H1 (cell line): ENCODE data around the gene MEGF11. TPM values are rescaled to one million over a fixed set of nuclear protein-coding genes. Genes with fewer than 3 reads are reported as not detected.

Source experiments
- CTCF ChIA-PET: fragments of 300-600 bp; sonication (Branson Sonifier 250); formaldehyde crosslinking; loops from one replicate; lab custom pipeline; 2021; ENCODE audit not compliant: partially characterized antibody; lab: Charles Lee
- POLR2A ChIA-PET: fragments of 300-600 bp; sonication (Branson Sonifier 250); formaldehyde crosslinking; loops from one replicate; lab custom pipeline; 2021; ENCODE audit warnings: inconsistent platforms; ENCODE audit not compliant: partially characterized antibody; lab: Charles Lee
- DNase-seq, 2 experiments: peaks; one replicate each; pipeline versions ENCODE4 v3.0.0 to v3.0.0-alpha.2; 2010 to 2022; ENCODE audit warnings: low spot score in 2 of 2, low read depth in 1 of 2, mixed read lengths in 1 of 2
- FAIRE-seq: peaks from 2 replicates; lab custom pipeline; 2011; peaks lifted over from hg19 to GRCh38; lab: Jason Lieb, UNC
- H2AFZ ChIP-seq: 2 replicates; pipeline ENCODE4 v1.8.1; 2012; ENCODE audit warnings: low read length, inconsistent platforms
- H2AK5ac ChIP-seq: 2 replicates; pipeline ENCODE4 v1.6.1; 2013; ENCODE audit warnings: low read depth, low read length
- H2BK120ac ChIP-seq: replicated peaks from 2 replicates; pipeline ENCODE3; 2013; ENCODE audit warnings: low read depth, low read length, inconsistent platforms
- H2BK12ac ChIP-seq: 2 replicates; pipeline ENCODE4 v1.6.1; 2013; ENCODE audit warnings: low read depth, low read length
- H2BK15ac ChIP-seq: 2 replicates; pipeline ENCODE4 v1.6.1; 2013; ENCODE audit warnings: low read length
- H2BK20ac ChIP-seq: 2 replicates; pipeline ENCODE4 v1.6.1; 2013; ENCODE audit warnings: low read length
- H2BK5ac ChIP-seq: 2 replicates; pipeline ENCODE4 v1.6.1; 2013; ENCODE audit warnings: low read depth, low read length
- H3K14ac ChIP-seq: 2 replicates; pipeline ENCODE4 v1.6.1; 2013; ENCODE audit warnings: inconsistent platforms; ENCODE audit not compliant: insufficient read length
- H3K18ac ChIP-seq: 2 replicates; pipeline ENCODE4 v1.6.1; 2013; ENCODE audit warnings: low read length; ENCODE audit errors: extremely low read depth
- H3K23ac ChIP-seq: 2 replicates; pipeline ENCODE4 v1.6.1; 2013; ENCODE audit warnings: inconsistent platforms; ENCODE audit not compliant: insufficient read length
- H3K23me2 ChIP-seq: 2 replicates; pipeline ENCODE4 v1.6.1; 2013; ENCODE audit warnings: low read depth, low read length
- H3K27ac ChIP-seq: 2 replicates; pipeline ENCODE4 v1.6.1; 2011; ENCODE audit warnings: low read depth, low read length, inconsistent platforms
- H3K27me3 ChIP-seq, 4 experiments: replicated peaks in 1 of 4; 1 replicate in 1 of 4; 2 replicates in 3 of 4; pipeline versions ENCODE4 v1.6.1 to v1.8.1; 2011 to 2013; ENCODE audit warnings: low read length in 3 of 4, mild to moderate bottlenecking in 3 of 4, inconsistent platforms in 2 of 4, mixed read lengths in 2 of 4, moderate library complexity in 1 of 4; ENCODE audit not compliant: control insufficient read depth in 3 of 4, insufficient read depth in 3 of 4; ENCODE audit errors: extremely low read depth in 1 of 4
- H3K36me3 ChIP-seq, 4 experiments: 2 replicates each; pipeline versions ENCODE4 v1.6.1 to v1.8.1; 2011 to 2013; ENCODE audit warnings: mild to moderate bottlenecking in 4 of 4, low read length in 3 of 4, moderate library complexity in 2 of 4, control low read depth in 1 of 4, inconsistent platforms in 1 of 4; ENCODE audit not compliant: insufficient read depth in 4 of 4, control insufficient read depth in 2 of 4
- H3K4ac ChIP-seq: replicated peaks from 2 replicates; pipeline ENCODE3; 2013; ENCODE audit warnings: low read length, low read depth, mixed read lengths, inconsistent platforms; ENCODE audit not compliant: insufficient read length
- H3K4me1 ChIP-seq, 4 experiments: replicated peaks in 1 of 4; 1 replicate in 1 of 4; 2 replicates in 3 of 4; pipeline versions ENCODE4 v1.6.1 to v1.8.1; 2011 to 2013; ENCODE audit warnings: low read length in 3 of 4, inconsistent platforms in 2 of 4, mixed read lengths in 1 of 4; ENCODE audit not compliant: insufficient read depth in 4 of 4, control insufficient read depth in 3 of 4
- H3K4me2 ChIP-seq, 2 experiments: 2 replicates each; pipeline versions ENCODE4 v1.6.1 to v1.8.1; 2011 to 2013; ENCODE audit warnings: low read depth in 2 of 2, low read length in 2 of 2, control low read depth in 1 of 2, inconsistent platforms in 1 of 2, mild to moderate bottlenecking in 1 of 2; ENCODE audit not compliant: insufficient read depth in 1 of 2
- H3K4me3 ChIP-seq, 4 experiments: fragments of 200-600, 300-600 bp in 1 of 4; sonication (generic), shearing (Covaris generic), sonication (Bioruptor Twin) in 1 of 4; 2 replicates each; pipeline versions ENCODE4 v1.5.1 to v1.8.1; 2011 to 2016; ENCODE audit warnings: low read length in 4 of 4, low read depth in 3 of 4, control low read depth in 2 of 4, inconsistent platforms in 2 of 4, mild to moderate bottlenecking in 2 of 4, mixed read lengths in 1 of 4, moderate library complexity in 1 of 4; ENCODE audit not compliant: insufficient read depth in 2 of 4; ENCODE audit errors: extremely low read depth in 1 of 4
- H3K56ac ChIP-seq: replicated peaks from 2 replicates; pipeline ENCODE3; 2013; ENCODE audit warnings: low read depth, mild to moderate bottlenecking, mixed read lengths, low read length, inconsistent platforms; ENCODE audit not compliant: insufficient read length
- H3K79me1 ChIP-seq: 2 replicates; pipeline ENCODE4 v1.6.1; 2013; ENCODE audit warnings: low read depth, low read length, control low read depth
- H3K79me2 ChIP-seq, 2 experiments: 2 replicates each; pipeline versions ENCODE4 v1.6.1 to v1.8.1; 2012 to 2013; ENCODE audit warnings: low read length in 2 of 2, mild to moderate bottlenecking in 2 of 2, inconsistent platforms in 1 of 2; ENCODE audit not compliant: insufficient read depth in 2 of 2, control insufficient read depth in 1 of 2
- H3K9ac ChIP-seq, 4 experiments: replicated peaks in 1 of 4; 1 replicate in 1 of 4; 2 replicates in 3 of 4; pipeline versions ENCODE4 v1.6.1 to v1.8.1; 2011 to 2013; ENCODE audit warnings: low read depth in 3 of 4, low read length in 3 of 4, control low read depth in 2 of 4, mild to moderate bottlenecking in 2 of 4, moderate library complexity in 2 of 4, inconsistent platforms in 1 of 4; ENCODE audit errors: extremely low read depth in 1 of 4
- H3K9me3 ChIP-seq, 2 experiments: 2 replicates each; pipeline versions ENCODE4 v1.6.1 to v1.8.1; 2012 to 2013; ENCODE audit warnings: mild to moderate bottlenecking in 2 of 2, moderate library complexity in 2 of 2, control low read depth in 1 of 2, inconsistent platforms in 1 of 2, low read depth in 1 of 2, low read length in 1 of 2, mixed read lengths in 1 of 2; ENCODE audit not compliant: insufficient read depth in 2 of 2
- H4K20me1 ChIP-seq, 2 experiments: replicated peaks in 1 of 2; 2 replicates each; pipeline versions ENCODE3 to v1.8.1; 2011 to 2013; ENCODE audit warnings: inconsistent platforms in 2 of 2, low read length in 2 of 2, mild to moderate bottlenecking in 1 of 2; ENCODE audit not compliant: insufficient read depth in 2 of 2, control insufficient read depth in 1 of 2
- H4K5ac ChIP-seq: 2 replicates; pipeline ENCODE4 v1.6.1; 2013; ENCODE audit warnings: low read length, low read depth, mixed read lengths, inconsistent platforms; ENCODE audit not compliant: insufficient read length
- H4K8ac ChIP-seq: 2 replicates; pipeline ENCODE4 v1.8.0; 2013; ENCODE audit warnings: mild to moderate bottlenecking, moderate library complexity, low read length, inconsistent platforms; ENCODE audit not compliant: insufficient read depth; ENCODE audit errors: extremely low read depth
- H4K91ac ChIP-seq: replicated peaks from 2 replicates; pipeline ENCODE3; 2013; ENCODE audit warnings: low read length, mixed read lengths, inconsistent platforms; ENCODE audit not compliant: insufficient read length
- BACH1 ChIP-seq: IDR thresholded peaks from 2 replicates; pipeline ENCODE4 v1.6.1; 2012; ENCODE audit warnings: low read length, improper control_type of control experiment
- BCL11A ChIP-seq, 2 experiments: IDR thresholded peaks; one replicate each; pipeline ENCODE4 v1.6.1; 2011; ENCODE audit warnings: low read depth in 2 of 2, low read length in 2 of 2, mild to moderate bottlenecking in 2 of 2
- CBX5 ChIP-seq: fragments of 300-800, 300-1000 bp; sonication (generic); IDR thresholded peaks from 2 replicates; pipeline ENCODE4 v1.7.1; 2016; ENCODE audit warnings: antibody characterized with exemption, low read length, low read depth
- CBX8 ChIP-seq: fragments of 300-800, 300-1000 bp; sonication (generic); IDR thresholded peaks from 2 replicates; pipeline ENCODE4 v1.7.1; 2016; ENCODE audit warnings: low read depth, low read length, borderline replicate concordance
- CEBPB ChIP-seq: IDR thresholded peaks from 2 replicates; pipeline ENCODE4 v1.6.1; 2012; ENCODE audit warnings: low read depth, low read length
- EZH2 ChIP-seq: fragments of 200-600 bp; sonication (generic); IDR thresholded peaks from 2 replicates; pipeline ENCODE4 v1.7.1; 2012; ENCODE audit warnings: low read depth, mild to moderate bottlenecking, moderate library complexity, low read length, inconsistent platforms; ENCODE audit not compliant: severe bottlenecking
- FOSL1 ChIP-seq: IDR thresholded peaks from 2 replicates; pipeline ENCODE4 v1.6.1; 2011; ENCODE audit warnings: mild to moderate bottlenecking, low read depth, low read length, moderate library complexity; ENCODE audit not compliant: insufficient read depth
- HDAC2 ChIP-seq, 2 experiments: fragments of 300-600 bp in 1 of 2; sonication (generic) in 1 of 2; IDR thresholded peaks; 2 replicates each; pipeline ENCODE4 v1.6.1; 2011 to 2012; ENCODE audit warnings: low read depth in 2 of 2, low read length in 2 of 2, mild to moderate bottlenecking in 2 of 2, moderate library complexity in 2 of 2, borderline replicate concordance in 1 of 2, inconsistent platforms in 1 of 2
- POU5F1 ChIP-seq: IDR thresholded peaks from 2 replicates; pipeline ENCODE4 v1.6.1; 2011; ENCODE audit warnings: low read depth, mild to moderate bottlenecking, low read length, moderate library complexity
- RAD21 ChIP-seq, 2 experiments: IDR thresholded peaks in 1 of 2; conservative IDR thresholded peaks in 1 of 2; 2 replicates each; pipeline ENCODE4 v1.6.1; 2011; ENCODE audit warnings: low read depth in 2 of 2, low read length in 2 of 2, improper control_type of control experiment in 1 of 2, inconsistent platforms in 1 of 2, mild to moderate bottlenecking in 1 of 2, moderate library complexity in 1 of 2
- SP1 ChIP-seq: IDR thresholded peaks from 2 replicates; pipeline ENCODE4 v1.6.1; 2011; ENCODE audit warnings: low read depth, low read length
- SUZ12 ChIP-seq: fragments of 200-600 bp; sonication (generic); IDR thresholded peaks from 2 replicates; pipeline ENCODE4 v1.6.1; 2012; ENCODE audit warnings: mild to moderate bottlenecking, inconsistent platforms, low read length, moderate library complexity, mixed read lengths
- TBP ChIP-seq: IDR thresholded peaks from 2 replicates; pipeline ENCODE4 v1.6.1; 2011; ENCODE audit warnings: low read depth, low read length, improper control_type of control experiment
- WGBS, 2 experiments: shearing (Covaris generic) in 1 of 2; methylation state at CpG; one replicate each; pipeline versions ENCODE4 v1.1.6 to v1.1.7; 2013 to 2015; ENCODE audit warnings: low lambda C conversion rate in 2 of 2, mixed read lengths in 2 of 2, inconsistent platforms in 1 of 2, low coverage in 1 of 2, missing lambda C conversion rate in 1 of 2; ENCODE audit not compliant: insufficient replicate concordance in 2 of 2, insufficient coverage in 1 of 2, insufficient read length in 1 of 2; ENCODE audit errors: extremely low coverage in 1 of 2, missing lambda C conversion rate in 1 of 2; 5-methylcytosine and 5-hydroxymethylcytosine counted together
- polyA plus RNA-seq, 7 experiments: library from polyadenylated mRNA; depleted of rRNA in 3 of 7; stranded (reverse) in 5 of 7; unstranded in 2 of 7; fragments of >200 nt in 5 of 7; fragments of 200-250 nt in 2 of 7; gene quantifications; 1 replicate in 5 of 7; 2 replicates in 1 of 7; 4 replicates in 1 of 7; pipeline versions ENCODE4 v1.2.1 to v1.2.3, GENCODE V29; 2011 to 2013; ENCODE audit warnings: missing spikeins in 2 of 7, mixed read lengths in 2 of 7
- total RNA-seq: library from RNA; stranded (reverse); fragmentation: NEBNext Ultra II Directional; extraction: Animal tissue kit (Norgen Biotek cat#: 25700); gene quantifications from 2 replicates; pipeline ENCODE4 v1.2.1, GENCODE V29; 2021

MEGF11 gene
- total and polyA plus RNA-seq, 2 of the 8 experiments (the other 6 are each of a cell fraction or from before 2014, with no cell fraction given), result 4.4 to 4.8 TPM

DNA sequence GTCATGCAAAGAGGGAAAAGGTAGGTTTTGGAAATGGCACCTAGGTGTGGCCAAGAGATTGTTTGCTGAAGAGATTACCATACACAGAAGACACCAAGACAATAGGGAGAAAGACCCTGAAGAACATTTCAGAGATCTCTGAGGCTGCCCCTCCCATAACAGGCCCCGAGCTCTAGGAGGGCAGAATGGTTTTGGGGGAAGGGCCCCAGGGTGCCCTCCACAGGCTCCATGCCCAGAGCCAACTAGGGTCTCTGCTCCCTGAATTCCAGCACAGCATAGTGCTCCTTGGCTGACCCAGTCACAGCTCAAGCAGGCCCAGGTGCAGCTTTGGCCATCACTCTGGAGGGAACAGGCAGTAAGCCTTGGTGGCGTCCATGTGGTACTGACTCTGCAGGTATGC, 220.4 kb downstream of the MEGF11 start:
- H2AK5ac ChIP-seq, result no peak overlapping the region
- no peaks in the 10 kb centered on the region for H4K20me1 ChIP-seq
- no peaks in the 10 kb centered on the region for H3K79me2 ChIP-seq
- H2AFZ ChIP-seq, result no peak overlapping the region
- WGBS, 2 experiments, result 96% methylated on average over 2 of the region's 2 CpGs; no CpG with 5 or more reads in 1 of the 2 experiments
- no peak for DNase-seq
- H3K4me1 ChIP-seq, result peaks cover 2 to 6% (median 6%) of the 10 kb centered on the region in 4 experiments; a peak in 6 of 7 replicates
- no peak overlapping the region for H2BK15ac ChIP-seq
- TF ChIP-seq BACH1 (no peak), SUZ12 (no peak), POU5F1 (no peak), BCL11A (IDR thresholded peaks at IDR 0.05; ENCODE audit: low read depth in 2 of 2, low read length in 2 of 2) (no peak), TBP (no peak), EZH2 (no peak), CBX5 (no peak), CEBPB (no peak), HDAC2 (IDR thresholded peaks at IDR 0.05; ENCODE audit: borderline replicate concordance in 1 of 2, low read depth in 2 of 2, low read length in 2 of 2) (no peak), SP1 (no peak), CBX8 (no peak), RAD21 (IDR thresholded peaks at IDR 0.05 in 1 of 2, conservative IDR thresholded peaks at IDR 0.05 in 1 of 2; ENCODE audit: low read depth in 2 of 2, low read length in 2 of 2) (no peak), FOSL1 (no peak)
- H2BK20ac ChIP-seq, result peak overlapping the region; percentile 4; the same call in 1 of the 2 replicates
- no peak overlapping the region for H4K5ac ChIP-seq
- H4K8ac ChIP-seq, result no peak overlapping the region
- FAIRE-seq, result no peak
- no peak overlapping the region for H2BK120ac ChIP-seq
- no peaks in the 10 kb centered on the region for H3K23me2 ChIP-seq
- no peaks in the 10 kb centered on the region for H3K79me1 ChIP-seq
- H3K27ac ChIP-seq, result no peak overlapping the region
- H3K27me3 ChIP-seq, result no peaks in the 10 kb centered on the region
- no peak overlapping the region for H3K18ac ChIP-seq
- H3K23ac ChIP-seq, result no peak overlapping the region
- H3K9me3 ChIP-seq, result peaks cover 21 to 22% of the 10 kb centered on the region in 2 experiments
- CTCF ChIA-PET, result no interaction called here
- H3K36me3 ChIP-seq, result no peaks in the 10 kb centered on the region
- H3K56ac ChIP-seq, result no peak overlapping the region
- H2BK5ac ChIP-seq, result no peak overlapping the region
- H2BK12ac ChIP-seq, result no peak overlapping the region
- H3K4me2 ChIP-seq, result no peak overlapping the region
- POLR2A ChIA-PET, result no interaction called here
- no peak overlapping the region for H3K14ac ChIP-seq
- H4K91ac ChIP-seq, result no peak overlapping the region
- no peak overlapping the region for H3K4ac ChIP-seq
- no peak overlapping the region for H3K9ac ChIP-seq
- H3K4me3 ChIP-seq, result no peak overlapping the region
